HG03378 (cell line): ENCODE data around the gene SIGLEC1.

ENCODE experiments used
- ATAC-seq: cut with Tn5 transposase; IDR thresholded peaks from one replicate; pipeline ENCODE4 v1.9.1; 2021; ENCODE audit warnings: mild to moderate bottlenecking, moderate library complexity; ENCODE audit not compliant: unreplicated experiment

Gene SIGLEC1

GRCh38 chr20:3744806-3745685 lies 32.6 kb upstream of the SIGLEC1 start:
- no peak for ATAC-seq

- no peak for ATAC-seq
Observed at GRCh38 chr20:3744037-3744436, 31.6 kb upstream of the SIGLEC1 start.

GRCh38 chr20:3743251-3743650 lies 30.9 kb upstream of the SIGLEC1 start:
- ATAC-seq: no peak

GRCh38 chr20:3741836-3742458 lies 29.5 kb upstream of the SIGLEC1 start:
- no peak for ATAC-seq

- no peak for ATAC-seq
Observed at GRCh38 chr20:3740615-3741301, 28.4 kb upstream of the SIGLEC1 start.

GRCh38 chr20:3739926-3740451 lies 27.6 kb upstream of the SIGLEC1 start:
- no peak for ATAC-seq

- ATAC-seq: no peak
Observed at GRCh38 chr20:3739054-3739925, 26.9 kb upstream of the SIGLEC1 start.

GRCh38 chr20:3738111-3739053 lies 26.0 kb upstream of the SIGLEC1 start:
- no peak for ATAC-seq

- no peak for ATAC-seq
Observed at GRCh38 chr20:3735768-3736167, 23.4 kb upstream of the SIGLEC1 start.

GRCh38 chr20:3734111-3734843 lies 21.9 kb upstream of the SIGLEC1 start:
- ATAC-seq: no peak

GRCh38 chr20:3733119-3733995 lies 21.0 kb upstream of the SIGLEC1 start:
- ATAC-seq: no peak

- no peak for ATAC-seq
Observed at GRCh38 chr20:3732327-3733118, 20.1 kb upstream of the SIGLEC1 start, which contains the start of gene HSPA12B. HSPA12B (plus strand) TSS chr20:3732685; CDS start chr20:3738675, 5,990 bp downstream.

GRCh38 chr20:3731944-3732326 lies 19.5 kb upstream of the SIGLEC1 start:
- ATAC-seq: no peak

- no peak for ATAC-seq
Observed at GRCh38 chr20:3730803-3731672, 18.6 kb upstream of the SIGLEC1 start.

- no peak for ATAC-seq
Observed at GRCh38 chr20:3729811-3730540, 17.6 kb upstream of the SIGLEC1 start.
